WTC11 (cell line): ENCODE data around the gene OPRL1. TPM values are rescaled to one million over a fixed set of nuclear protein-coding genes. Genes with fewer than 3 reads are reported as not detected.

Experiments used
- ATAC-seq: fragments of 200-7000 bp; cut with Tn5 transposase; 2 replicates; pipeline ENCODE4 v1.10.0; 2021; ENCODE audit warnings: mild to moderate bottlenecking, moderate library complexity
- CTCF ChIA-PET: fragments of 300-600 bp; sonication (Branson Sonifier 250); formaldehyde crosslinking; loops from one replicate; lab custom pipeline; 2021; ENCODE audit warnings: antibody characterized with exemption; lab: Charles Lee
- POLR2A ChIA-PET: fragments of 350-600 bp; sonication (Branson Sonifier 250); formaldehyde crosslinking; loops from one replicate; lab custom pipeline; 2021; ENCODE audit warnings: antibody characterized with exemption; lab: Charles Lee
- DNase-seq: peaks from one replicate; pipeline ENCODE4 v3.0.0; 2021; ENCODE audit warnings: low spot score
- H3K27ac Mint-ChIP-seq: 2 replicates; pipeline ENCODE4 v1.8.0; 2021; ENCODE audit warnings: mixed read lengths
- H3K27me3 Mint-ChIP-seq: 2 replicates; pipeline ENCODE4 v1.8.0; 2021; ENCODE audit warnings: low read depth, mild to moderate bottlenecking, moderate library complexity, mixed read lengths
- H3K36me3 Mint-ChIP-seq: 2 replicates; pipeline ENCODE4 v1.8.0; 2021; ENCODE audit warnings: mixed read lengths
- H3K4me1 Mint-ChIP-seq: 2 replicates; pipeline ENCODE4 v1.8.0; 2022; ENCODE audit warnings: mixed read lengths
- H3K4me3 Mint-ChIP-seq: 2 replicates; pipeline ENCODE4 v1.8.0; 2021; ENCODE audit warnings: mild to moderate bottlenecking, moderate library complexity, mixed read lengths
- H3K9me3 Mint-ChIP-seq: 2 replicates; pipeline ENCODE4 v1.8.0; 2021; ENCODE audit warnings: mixed read lengths
- ETV6 ChIP-seq: sonication (generic); formaldehyde crosslinking; IDR thresholded peaks from 2 replicates; pipeline ENCODE4 v1.8.1; 2022; ENCODE audit warnings: mild to moderate bottlenecking, missing genetic modification reagents
- FOXP1 ChIP-seq: sonication (generic); formaldehyde crosslinking; IDR thresholded peaks from 2 replicates; pipeline ENCODE4 v1.8.0; 2022; ENCODE audit warnings: missing genetic modification reagents, mild to moderate bottlenecking, moderate library complexity, borderline replicate concordance
- GTF2I ChIP-seq: fragments of 250-450 bp; sonication (Bioruptor Pico); conservative IDR thresholded peaks from 2 replicates; pipeline ENCODE4 v1.4.0; 2021; ENCODE audit warnings: mild to moderate bottlenecking
- HMGXB4 ChIP-seq: sonication (generic); formaldehyde crosslinking; IDR thresholded peaks from 2 replicates; pipeline ENCODE4 v1.8.1; 2023; ENCODE audit warnings: mild to moderate bottlenecking, moderate library complexity, missing genetic modification reagents
- IRF1 ChIP-seq: sonication (generic); formaldehyde crosslinking; IDR thresholded peaks from 2 replicates; pipeline ENCODE4 v1.8.0; 2023; ENCODE audit warnings: missing genetic modification reagents
- IRF2 ChIP-seq: sonication (generic); formaldehyde crosslinking; IDR thresholded peaks from 2 replicates; pipeline ENCODE4 v1.8.0; 2022; ENCODE audit warnings: low read depth, missing genetic modification reagents, borderline replicate concordance
- NFE2L1 ChIP-seq: sonication (generic); formaldehyde crosslinking; IDR thresholded peaks from 2 replicates; pipeline ENCODE4 v1.8.1; 2023; ENCODE audit warnings: missing genetic modification reagents
- PRDM15 ChIP-seq: sonication (generic); formaldehyde crosslinking; IDR thresholded peaks from 2 replicates; pipeline ENCODE4 v1.8.0; 2022; ENCODE audit warnings: missing genetic modification reagents
- PREB ChIP-seq: sonication (generic); formaldehyde crosslinking; IDR thresholded peaks from 2 replicates; pipeline ENCODE4 v1.8.1; 2022; ENCODE audit warnings: mild to moderate bottlenecking, missing genetic modification reagents, moderate library complexity, borderline replicate concordance
- PRRX2 ChIP-seq: fragments of 250-450 bp; sonication (Bioruptor Pico); IDR thresholded peaks from 2 replicates; pipeline ENCODE4 v1.8.0; 2021; ENCODE audit warnings: mild to moderate bottlenecking
- ZBTB21 ChIP-seq: sonication (generic); formaldehyde crosslinking; IDR thresholded peaks from 2 replicates; pipeline ENCODE4 v1.8.1; 2023; ENCODE audit warnings: mild to moderate bottlenecking, missing genetic modification reagents, borderline replicate concordance
- ZNF232 ChIP-seq: sonication (generic); formaldehyde crosslinking; IDR thresholded peaks from 2 replicates; pipeline ENCODE4 v1.8.0; 2022; ENCODE audit warnings: mild to moderate bottlenecking, missing genetic modification reagents
- ZNF425 ChIP-seq: fragments of 250-450 bp; sonication (Bioruptor Pico); conservative IDR thresholded peaks from 2 replicates; pipeline ENCODE4 v1.9.0; 2021; ENCODE audit warnings: mild to moderate bottlenecking
- ZNF532 ChIP-seq: fragments of 250-450 bp; sonication (Bioruptor Pico); IDR thresholded peaks from 2 replicates; pipeline ENCODE4 v1.9.0; 2021; ENCODE audit warnings: mild to moderate bottlenecking, borderline replicate concordance
- ZSCAN18 ChIP-seq: fragments of 250-450 bp; sonication (Bioruptor Pico); IDR thresholded peaks from 2 replicates; pipeline ENCODE4 v2.1.2; 2022; ENCODE audit warnings: mild to moderate bottlenecking, moderate library complexity
- total RNA-seq: library from RNA; stranded (reverse); gene quantifications from 3 replicates; pipeline ENCODE4 v1.2.3, GENCODE V29; 2021

The OPRL1 gene
- total RNA-seq, 1 experiment from 2014 or later: 2.0 TPM

GRCh38 chr20:64033981-64034493 is 45.8 kb upstream of the OPRL1 start:
- ChIA-PET POLR2A (no interaction called here), CTCF (interaction anchor here (0.7 to 1.0 kb wide), 2 partner anchors 21 to 23 kb away, joined by 3 read pairs; no protein-coding TSS in a partner anchor)
- TF ChIP-seq IRF1 (CRISPR knock-in tag) (no peak), ZSCAN18 (CRISPR knock-in tag) (no peak), ZNF232 (CRISPR knock-in tag) (no peak), PRDM15 (no peak), IRF2 (CRISPR knock-in tag) (no peak), ZBTB21 (CRISPR knock-in tag) (no peak)
- H3K36me3 Mint-ChIP-seq: peaks cover 23% of the 10 kb centered on the region
- no peaks in the 10 kb centered on the region for H3K9me3 Mint-ChIP-seq
- peak overlapping the region; percentile 23; the same call in 1 of the 2 replicates for H3K27ac Mint-ChIP-seq
- peaks cover 20% of the 10 kb centered on the region for H3K4me1 Mint-ChIP-seq
- peaks cover 5% of the 10 kb centered on the region; the same call in 1 of the 2 replicates for H3K27me3 Mint-ChIP-seq
- ATAC-seq (no peak), DNase-seq (no peak)
- no peak overlapping the region for H3K4me3 Mint-ChIP-seq

- ATAC-seq (no peak), DNase-seq (no peak)
- H3K4me3 Mint-ChIP-seq: no peak overlapping the region
- POLR2A ChIA-PET: no interaction called here
- CTCF ChIA-PET: interaction anchor here (0.7 to 6.1 kb wide), 5 partner anchors 11 to 84 kb away, joined by 3 to 51 read pairs (median 6); partner anchors contain the start of genes LKAAEAR1, PRPF6 and SAMD10
- peaks cover 15% of the 10 kb centered on the region for H3K27me3 Mint-ChIP-seq
- H3K27ac Mint-ChIP-seq: peak overlapping the region; percentile 91; the same call in 1 of the 2 replicates
- TF ChIP-seq ETV6 (CRISPR knock-in tag): no peak
- no peak for TF ChIP-seq ZNF532 (CRISPR knock-in tag)
- no peak for TF ChIP-seq NFE2L1 (CRISPR knock-in tag)
- no peak for TF ChIP-seq ZNF425
- no peak for TF ChIP-seq PREB (CRISPR knock-in tag)
- 0 out of 2 replicates have a peak, but pooled peaks have one; percentile 15 for TF ChIP-seq HMGXB4 (CRISPR knock-in tag)
- TF ChIP-seq IRF2 (CRISPR knock-in tag): no peak
- no peak for TF ChIP-seq PRRX2
- peak; percentile 62; the same call in 1 of the 2 replicates for TF ChIP-seq FOXP1
- TF ChIP-seq GTF2I (CRISPR knock-in tag): no peak
- H3K4me1 Mint-ChIP-seq: peaks cover 28% of the 10 kb centered on the region
- H3K36me3 Mint-ChIP-seq: peaks cover 13% of the 10 kb centered on the region; the same call in 1 of the 2 replicates
- no peaks in the 10 kb centered on the region for H3K9me3 Mint-ChIP-seq
These were observed 44.6 kb upstream of the OPRL1 start for GRCh38 chr20:64035066-64035932.
